ENCODE results near the gene EPS8L1.

Gene EPS8L1

DNA sequence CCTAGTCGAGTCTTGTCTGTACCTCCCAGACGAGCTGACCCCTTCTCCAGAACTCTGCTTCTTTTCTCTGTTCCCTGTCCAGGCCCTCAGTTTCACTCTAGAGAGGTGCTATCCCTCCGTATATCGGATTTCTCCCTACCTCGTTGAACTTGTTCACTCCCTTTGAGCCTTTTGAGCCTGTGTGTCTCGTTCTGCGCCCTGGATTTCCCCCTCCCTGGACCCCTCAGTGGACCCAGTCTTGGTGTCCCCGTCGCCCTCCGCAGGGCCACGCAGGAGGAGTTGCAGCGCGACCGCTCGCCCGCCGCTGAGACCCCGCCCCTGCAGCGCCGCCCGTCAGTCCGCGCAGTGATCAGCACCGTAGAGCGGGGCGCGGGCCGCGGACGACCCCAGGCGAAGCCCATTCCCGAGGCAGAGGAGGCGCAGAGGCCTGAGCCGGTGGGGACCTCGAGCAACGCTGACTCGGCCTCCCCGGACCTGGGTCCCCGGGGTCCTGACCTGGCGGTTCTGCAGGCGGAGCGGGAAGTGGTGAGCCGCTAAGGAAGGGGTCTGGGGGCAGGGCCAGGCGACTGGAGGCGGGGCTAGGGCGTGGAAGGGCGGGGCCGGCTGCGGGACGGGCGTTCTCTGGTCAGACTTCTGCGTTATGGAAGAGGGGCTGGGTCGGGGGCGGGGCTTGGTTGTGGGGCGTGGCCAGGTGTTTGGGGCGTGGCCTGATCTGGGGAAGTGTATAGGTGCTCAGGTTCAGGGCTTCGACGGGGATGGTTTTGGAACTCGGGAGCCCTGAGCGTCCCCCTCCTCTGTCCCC is 5.5 kb downstream of the EPS8L1 start:
- peak; percentile 68 for DNase-seq (ENCODE audit: low read depth, low spot score)
- no peak for TF ChIP-seq CTCF (IDR thresholded peaks at IDR 0.05; ENCODE audit: low read depth, low read length)
- H3K4me3 ChIP-seq (ENCODE audit: low read depth, low read length): peak overlapping the region; percentile 39
- in situ Hi-C loops (cut with HindIII; ENCODE audit: low sequenced_read_pairs): no loop called here

DNA sequence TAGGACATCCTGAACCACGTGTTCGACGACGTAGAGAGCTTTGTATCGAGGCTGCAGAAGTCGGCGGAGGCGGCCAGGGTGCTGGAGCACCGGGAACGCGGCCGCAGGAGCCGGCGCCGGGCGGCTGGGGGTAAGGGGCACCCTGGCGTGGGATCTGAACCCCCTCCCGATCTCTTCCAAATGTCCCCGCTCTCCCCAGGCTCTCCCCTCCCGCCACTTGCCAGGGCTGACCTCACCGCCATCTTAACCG is 6.0 kb downstream of the EPS8L1 start:
- DNase-seq (ENCODE audit: low read depth, low spot score): no peak
- no peak overlapping the region for H3K4me3 ChIP-seq (ENCODE audit: low read depth, low read length)
- in situ Hi-C loops (cut with HindIII; ENCODE audit: low sequenced_read_pairs): no loop called here
- no peak for TF ChIP-seq CTCF (IDR thresholded peaks at IDR 0.05; ENCODE audit: low read depth, low read length)

DNA sequence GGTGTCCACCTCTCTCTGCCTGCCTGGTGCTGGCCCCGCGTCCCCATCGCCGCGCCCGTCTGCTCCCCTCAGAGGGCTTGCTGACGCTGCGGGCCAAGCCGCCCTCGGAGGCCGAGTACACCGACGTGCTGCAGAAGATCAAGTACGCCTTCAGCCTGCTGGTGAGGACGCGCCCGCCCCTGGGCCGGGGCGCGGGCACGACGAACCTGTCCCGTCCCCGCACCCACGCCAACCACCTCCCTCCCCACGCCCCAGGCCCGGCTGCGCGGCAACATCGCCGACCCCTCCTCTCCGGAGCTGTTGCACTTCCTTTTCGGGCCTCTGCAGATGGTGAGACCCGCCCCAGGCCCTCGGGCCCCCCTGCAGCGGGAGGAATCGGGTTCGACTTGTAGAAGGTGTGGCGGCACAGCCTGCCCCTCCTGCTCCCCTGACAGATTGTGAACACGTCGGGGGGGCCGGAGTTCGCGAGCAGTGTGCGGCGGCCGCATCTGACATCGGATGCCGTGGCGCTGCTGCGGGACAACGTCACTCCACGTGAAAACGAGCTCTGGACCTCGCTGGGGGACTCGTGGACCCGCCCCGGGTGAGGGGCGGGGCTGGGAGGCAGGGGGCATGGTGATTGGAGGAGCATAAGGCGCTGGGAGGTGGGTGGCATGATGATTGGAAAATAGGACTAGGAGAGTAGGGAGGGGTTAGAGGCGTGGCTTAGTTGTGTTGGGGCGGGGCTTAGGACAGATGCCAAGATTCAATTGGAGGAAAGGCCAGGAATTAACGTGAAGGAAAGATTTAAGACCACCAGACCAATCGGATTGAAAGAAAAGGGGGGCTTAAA is 6.6 kb downstream of the EPS8L1 start:
- no peak overlapping the region for H3K4me3 ChIP-seq (ENCODE audit: low read depth, low read length)
- in situ Hi-C loops (cut with HindIII; ENCODE audit: low sequenced_read_pairs): no loop called here
- no peak for TF ChIP-seq CTCF (IDR thresholded peaks at IDR 0.05; ENCODE audit: low read depth, low read length)
- peak; percentile 41 for DNase-seq (ENCODE audit: low read depth, low spot score)

- in situ Hi-C loops (cut with HindIII; ENCODE audit: low sequenced_read_pairs): no loop called here
- no peak overlapping the region for H3K4me3 ChIP-seq (ENCODE audit: low read depth, low read length)
- DNase-seq (ENCODE audit: low read depth, low spot score): no peak
- TF ChIP-seq CTCF (IDR thresholded peaks at IDR 0.05; ENCODE audit: low read depth, low read length): no peak
Observed at GRCh38 chr19:55083004-55083850, 7.6 kb downstream of the EPS8L1 start.

DNA sequence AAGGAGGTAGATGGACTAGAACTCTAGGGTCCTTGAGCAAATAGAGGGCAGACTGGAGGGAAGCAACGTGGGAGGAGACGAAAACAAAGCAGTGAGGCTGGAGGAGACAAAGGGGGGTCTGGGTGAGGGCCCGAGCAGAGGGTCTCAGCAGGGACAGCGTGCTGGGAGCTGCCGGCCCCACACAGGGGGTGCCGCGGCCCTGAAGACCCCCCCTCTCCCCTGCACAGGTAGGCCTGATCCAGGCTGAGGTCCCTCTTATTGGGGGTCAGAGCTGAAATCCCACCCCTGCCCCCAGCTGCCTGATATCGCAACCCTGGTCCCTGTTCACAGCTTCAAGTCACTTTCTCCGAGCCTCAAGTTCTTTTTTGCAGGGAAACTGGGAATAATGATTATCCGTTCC is 8.7 kb downstream of the EPS8L1 start:
- H3K4me3 ChIP-seq (ENCODE audit: low read depth, low read length): no peak overlapping the region
- in situ Hi-C loops (cut with HindIII; ENCODE audit: low sequenced_read_pairs): no loop called here
- no peak for DNase-seq (ENCODE audit: low read depth, low spot score)
- TF ChIP-seq CTCF (IDR thresholded peaks at IDR 0.05; ENCODE audit: low read depth, low read length): no peak

GRCh38 chr19:55085923-55086715 is 10.4 kb downstream of the EPS8L1 start:
- DNase-seq (ENCODE audit: low read depth, low spot score): no peak
- H3K4me3 ChIP-seq (ENCODE audit: low read depth, low read length): no peak overlapping the region
- in situ Hi-C loops (cut with HindIII; ENCODE audit: low sequenced_read_pairs): no loop called here

More at GRCh38 chr19:55085923-55086715, 10.4 kb downstream of the EPS8L1 start:
- no peak for TF ChIP-seq CTCF (IDR thresholded peaks at IDR 0.05; ENCODE audit: low read depth, low read length)
